Femur (tissue), 1 donor: Measurements from ENCODE around the gene ZCWPW1.

Experiments
- DNase-seq: peaks from one replicate; pipeline ENCODE4 v3.0.0-alpha.2; 2017

ZCWPW1 gene

GRCh38 chr7:100432053-100432452 lies 3.5 kb upstream of the ZCWPW1 start:
- no peak for DNase-seq

GRCh38 chr7:100431286-100431735 lies 2.8 kb upstream of the ZCWPW1 start:
- no peak for DNase-seq

GRCh38 chr7:100430493-100431285 lies 2.2 kb upstream of the ZCWPW1 start:
- DNase-seq = no peak

- peak; percentile 99 for DNase-seq
Measured at GRCh38 chr7:100429637-100430492, 1.4 kb upstream of the ZCWPW1 start, which contains the start of gene MEPCE. Gene MEPCE, plus strand, starts transcription at chr7:100429831. Its CDS starts 188 bp downstream, at chr7:100430019.

- DNase-seq = peak; percentile 100
Measured at GRCh38 chr7:100428967-100429636, 599 bp upstream of the ZCWPW1 start.

GRCh38 chr7:100427762-100428198 lies 723 bp downstream of the ZCWPW1 start:
- no peak for DNase-seq

GRCh38 chr7:100426516-100426915 lies 2.0 kb downstream of the ZCWPW1 start:
- no peak for DNase-seq

- no peak for DNase-seq
Measured at GRCh38 chr7:100425347-100425746, 3.2 kb downstream of the ZCWPW1 start.

GRCh38 chr7:100423315-100423714 lies 5.2 kb downstream of the ZCWPW1 start:
- no peak for DNase-seq

GRCh38 chr7:100419660-100420226 lies 8.8 kb downstream of the ZCWPW1 start:
- no peak for DNase-seq

- no peak for DNase-seq
Measured at GRCh38 chr7:100418930-100419659, 9.4 kb downstream of the ZCWPW1 start.

GRCh38 chr7:100415448-100415847 lies 13.1 kb downstream of the ZCWPW1 start:
- DNase-seq = no peak

GRCh38 chr7:100413889-100414288 lies 14.6 kb downstream of the ZCWPW1 start:
- DNase-seq = no peak

- DNase-seq = no peak
Measured at GRCh38 chr7:100413346-100413745, 15.2 kb downstream of the ZCWPW1 start.

GRCh38 chr7:100411101-100411500 lies 17.4 kb downstream of the ZCWPW1 start:
- DNase-seq = no peak

- DNase-seq = no peak
Measured at GRCh38 chr7:100407285-100408180, 21.0 kb downstream of the ZCWPW1 start.

GRCh38 chr7:100406767-100407166 lies 21.7 kb downstream of the ZCWPW1 start:
- no peak for DNase-seq

- DNase-seq = no peak
Measured at GRCh38 chr7:100402241-100402640, 26.3 kb downstream of the ZCWPW1 start.

- no peak for DNase-seq
Measured at GRCh38 chr7:100401811-100402210, 26.7 kb downstream of the ZCWPW1 start.

GRCh38 chr7:100400656-100401055 lies 27.8 kb downstream of the ZCWPW1 start:
- no peak for DNase-seq

- DNase-seq = no peak
Measured at GRCh38 chr7:100400041-100400440, 28.5 kb downstream of the ZCWPW1 start.
